ENCODE data around the gene ELOVL6. TPM values are rescaled to one million over a fixed set of nuclear protein-coding genes. Genes with fewer than 3 reads are reported as not detected.
"Not testable (repeated sequence)": the region's sequence is repeated elsewhere in the genome, so short reads cannot be mapped to it uniquely, and the experiment has no call there.

The ELOVL6 gene
- total and polyA plus RNA-seq, 8 donors, result 3.2 to 27.9 (median 4.4) TPM

DNA sequence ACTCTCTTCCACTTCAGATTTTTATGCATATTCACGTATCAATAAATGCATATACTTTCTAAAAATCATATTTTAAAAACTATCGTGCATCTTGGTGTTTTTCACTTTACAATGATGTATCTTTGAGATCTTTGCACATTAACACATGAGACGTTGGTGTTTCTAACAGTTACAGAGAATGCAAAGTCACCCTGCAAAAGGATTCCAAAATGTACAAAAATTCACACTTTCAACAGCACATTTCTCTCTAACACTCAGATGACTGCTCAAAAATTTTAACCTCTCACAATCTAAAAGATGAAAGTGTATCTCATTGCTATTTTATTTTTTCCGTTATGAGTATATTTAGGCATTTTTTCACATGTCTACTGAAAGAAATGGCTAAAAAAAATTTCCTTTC lies 38.9 kb downstream of the ELOVL6 start:
- no peaks in the 10 kb centered on the region for H3K27me3 ChIP-seq
- 73 to 90% (median 83%) methylated on average over 4 of the region's 4 CpGs for WGBS, 5 donors
- no peak overlapping the region for H3K4me3 ChIP-seq
- intact Hi-C loops (cut with DNase I; ENCODE audit: low total_unique reads), result no loop called here
- H3K9me3 ChIP-seq, result no peaks in the 10 kb centered on the region
- no peaks in the 10 kb centered on the region for H3K36me3 ChIP-seq
- DNase-seq, result no peak
- TF ChIP-seq POLR2AphosphoS5 (IDR thresholded peaks at IDR 0.05) (no peak), EP300 (IDR thresholded peaks at IDR 0.05) (no peak), POLR2A (IDR thresholded peaks at IDR 0.05) (no peak)
- TF ChIP-seq, protein P1, sequence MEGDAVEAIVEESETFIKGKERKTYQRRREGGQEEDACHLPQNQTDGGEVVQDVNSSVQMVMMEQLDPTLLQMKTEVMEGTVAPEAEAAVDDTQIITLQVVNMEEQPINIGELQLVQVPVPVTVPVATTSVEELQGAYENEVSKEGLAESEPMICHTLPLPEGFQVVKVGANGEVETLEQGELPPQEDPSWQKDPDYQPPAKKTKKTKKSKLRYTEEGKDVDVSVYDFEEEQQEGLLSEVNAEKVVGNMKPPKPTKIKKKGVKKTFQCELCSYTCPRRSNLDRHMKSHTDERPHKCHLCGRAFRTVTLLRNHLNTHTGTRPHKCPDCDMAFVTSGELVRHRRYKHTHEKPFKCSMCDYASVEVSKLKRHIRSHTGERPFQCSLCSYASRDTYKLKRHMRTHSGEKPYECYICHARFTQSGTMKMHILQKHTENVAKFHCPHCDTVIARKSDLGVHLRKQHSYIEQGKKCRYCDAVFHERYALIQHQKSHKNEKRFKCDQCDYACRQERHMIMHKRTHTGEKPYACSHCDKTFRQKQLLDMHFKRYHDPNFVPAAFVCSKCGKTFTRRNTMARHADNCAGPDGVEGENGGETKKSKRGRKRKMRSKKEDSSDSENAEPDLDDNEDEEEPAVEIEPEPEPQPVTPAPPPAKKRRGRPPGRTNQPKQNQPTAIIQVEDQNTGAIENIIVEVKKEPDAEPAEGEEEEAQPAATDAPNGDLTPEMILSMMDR (IDR thresholded peaks at IDR 0.05), result no peak
- peaks cover 0 to 22% (median 2%) of the 10 kb centered on the region in 4 donors for H3K4me1 ChIP-seq
- no peak overlapping the region for H3K27ac ChIP-seq

DNA sequence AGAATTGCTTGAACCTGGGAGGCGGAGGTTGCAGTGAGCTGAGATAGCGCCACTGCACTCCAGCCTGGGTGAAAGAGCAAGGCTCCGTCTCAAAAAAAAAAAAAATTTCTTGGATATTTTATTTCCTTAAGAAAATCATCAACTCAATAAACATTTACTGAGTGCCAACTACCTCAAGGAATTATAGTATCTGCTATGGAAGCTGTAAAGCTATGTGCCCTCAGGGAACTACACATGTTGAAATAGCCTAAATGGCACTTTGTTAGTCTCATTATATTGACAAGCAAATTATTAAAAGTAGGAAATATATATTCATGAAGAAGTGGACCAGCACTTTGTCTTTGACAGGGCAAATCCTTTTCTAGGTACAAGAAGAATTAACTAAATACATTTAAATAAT lies 40.8 kb downstream of the ELOVL6 start:
- Histone ChIP-seq H3K27me3 (no peaks in the 10 kb centered on the region), H3K27ac (no peak overlapping the region), H3K4me3 (no peak overlapping the region), H3K9me3 (no peaks in the 10 kb centered on the region), H3K36me3 (no peaks in the 10 kb centered on the region), H3K4me1 (peaks cover 0 to 6% (median 0%) of the 10 kb centered on the region in 4 donors)
- TF ChIP-seq EP300 (IDR thresholded peaks at IDR 0.05) (no peak), POLR2AphosphoS5 (IDR thresholded peaks at IDR 0.05) (no peak), POLR2A (IDR thresholded peaks at IDR 0.05) (no peak)
- TF ChIP-seq, protein P1 (IDR thresholded peaks at IDR 0.05), result no peak
- intact Hi-C loops (cut with DNase I; ENCODE audit: low total_unique reads), result no loop called here
- WGBS, 5 donors, result 91 to 100% (median 99%) methylated on average over 3 of the region's 3 CpGs
- DNase-seq, result no peak

DNA sequence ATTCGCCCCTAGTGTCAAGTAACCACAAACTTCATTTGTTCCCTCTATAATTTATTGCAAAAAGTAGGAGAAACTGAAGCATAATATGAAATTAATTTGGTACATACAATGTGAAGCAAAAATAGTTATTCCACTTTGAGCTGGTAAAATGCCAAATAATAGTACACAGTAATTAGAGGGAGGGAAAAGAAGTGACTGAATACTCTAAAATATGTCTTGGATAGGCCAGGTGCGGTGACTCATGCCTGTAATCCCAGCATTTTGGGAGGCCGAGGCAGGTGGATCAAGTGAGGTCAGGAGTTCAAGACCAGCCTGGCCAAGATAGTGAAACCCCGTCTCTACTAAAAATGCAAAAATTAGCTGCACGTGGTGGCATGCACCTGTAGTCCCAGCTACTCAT lies 41.2 kb downstream of the ELOVL6 start:
- DNase-seq; H3K9me3 ChIP-seq; H3K4me1 ChIP-seq; intact Hi-C loops (cut with DNase I; ENCODE audit: low total_unique reads); H3K27ac ChIP-seq; H3K27me3 ChIP-seq; H3K36me3 ChIP-seq; H3K4me3 ChIP-seq: not testable (repeated sequence)
- 63 to 91% (median 87%) methylated on average over 5 of the region's 5 CpGs for WGBS, 5 donors

DNA sequence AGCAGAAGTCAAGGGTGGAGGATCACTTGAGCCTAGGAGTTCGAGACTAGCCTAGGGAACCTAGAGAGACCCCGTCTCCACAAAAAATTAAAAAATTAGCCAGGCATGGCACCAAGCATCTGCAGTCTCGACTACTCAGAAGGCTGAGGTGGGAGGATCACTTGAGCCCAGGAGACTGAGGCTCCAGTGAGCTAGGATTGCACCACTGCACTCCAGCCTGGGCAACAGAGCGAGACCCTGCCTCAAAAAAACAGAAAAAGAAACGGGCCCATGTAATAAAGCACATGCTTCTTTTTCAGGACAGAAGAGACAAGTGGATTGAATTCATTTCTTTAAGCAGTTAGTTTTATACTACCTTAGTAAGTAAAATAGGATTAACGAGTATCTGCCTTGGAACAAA lies 42.0 kb downstream of the ELOVL6 start:
- DNase-seq, result no peak
- Histone ChIP-seq H3K9me3 (no peaks in the 10 kb centered on the region), H3K27ac (no peak overlapping the region), H3K4me1 (peaks cover 0 to 6% (median 0%) of the 10 kb centered on the region in 4 donors), H3K27me3 (no peaks in the 10 kb centered on the region), H3K4me3 (no peak overlapping the region), H3K36me3 (no peaks in the 10 kb centered on the region)
- intact Hi-C loops (cut with DNase I; ENCODE audit: low total_unique reads), result no loop called here
- 93 to 96% (median 94%) methylated on average over 6 of the region's 6 CpGs for WGBS, 5 donors
- no peak for TF ChIP-seq EP300 (IDR thresholded peaks at IDR 0.05)

DNA sequence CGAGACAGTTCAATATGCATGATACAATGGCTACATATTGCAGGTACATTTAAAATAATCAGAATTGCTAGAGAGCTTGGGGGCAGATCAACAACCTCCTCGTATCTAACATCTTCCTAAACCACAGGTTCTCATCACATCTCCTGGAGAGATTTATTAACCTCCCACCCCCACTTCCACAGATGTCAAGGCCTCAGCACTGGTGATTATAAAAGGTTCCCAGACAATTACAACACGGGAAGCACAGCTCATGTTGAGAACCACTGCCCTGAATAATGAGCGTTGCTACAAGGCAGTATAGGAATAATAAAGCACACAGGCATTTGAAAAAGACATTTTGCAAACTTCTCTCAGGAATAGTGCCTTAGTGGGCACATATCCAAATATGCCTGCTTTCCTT lies 42.8 kb downstream of the ELOVL6 start:
- H3K27me3 ChIP-seq, result no peaks in the 10 kb centered on the region
- no peak for DNase-seq
- TF ChIP-seq EP300 (IDR thresholded peaks at IDR 0.05), result no peak
- no peak for TF ChIP-seq POLR2A (IDR thresholded peaks at IDR 0.05)
- no peak for TF ChIP-seq POLR2AphosphoS5 (IDR thresholded peaks at IDR 0.05)
- TF ChIP-seq, protein P1 (IDR thresholded peaks at IDR 0.05), result no peak
- WGBS, 5 donors, result 63 to 77% (median 75%) methylated on average over 4 of the region's 4 CpGs
- H3K36me3 ChIP-seq, result no peaks in the 10 kb centered on the region
- intact Hi-C loops (cut with DNase I; ENCODE audit: low total_unique reads), result no loop called here
- H3K9me3 ChIP-seq, result no peaks in the 10 kb centered on the region
- H3K4me1 ChIP-seq, result peaks cover 0 to 6% (median 0%) of the 10 kb centered on the region in 4 donors
- no peak overlapping the region for H3K27ac ChIP-seq
- H3K4me3 ChIP-seq, result no peak overlapping the region

Measured in stomach (tissue), 9 donors.